DOHH2 (cell line): Measurements from ENCODE around the gene PHF21A.

ENCODE experiments used
- H3F3A ChIP-seq: fragments of 200-600 bp; sonication (generic), shearing (Covaris generic); 2 replicates; pipeline ENCODE4 v1.6.0; 2016; ENCODE audit warnings: antibody characterized with exemption, mild to moderate bottlenecking; ENCODE audit not compliant: control insufficient read depth, insufficient read depth
- H3K27ac ChIP-seq: fragments of 200-600 bp; sonication (generic); 2 replicates; pipeline ENCODE4 v1.5.1; 2014; ENCODE audit warnings: low read depth, mild to moderate bottlenecking, low read length, moderate library complexity
- H3K27me3 ChIP-seq: fragments of 200-600 bp; sonication (generic); 2 replicates; pipeline ENCODE4 v1.6.1; 2014; ENCODE audit warnings: mild to moderate bottlenecking, low read length, mixed read lengths; ENCODE audit not compliant: control insufficient read depth
- H3K36me3 ChIP-seq: fragments of 200-600 bp; sonication (generic); 2 replicates; pipeline ENCODE4 v1.6.1; 2014; ENCODE audit warnings: mild to moderate bottlenecking, low read length, moderate library complexity, mixed read lengths; ENCODE audit not compliant: control insufficient read depth
- H3K4me1 ChIP-seq: fragments of 200-600 bp; sonication (generic); 2 replicates; pipeline ENCODE4 v1.6.1; 2014; ENCODE audit warnings: mild to moderate bottlenecking, low read length, mixed read lengths; ENCODE audit not compliant: control insufficient read depth
- H3K4me2 ChIP-seq: fragments of 200-600 bp; sonication (generic); 2 replicates; pipeline ENCODE4 v1.6.0; 2014; ENCODE audit warnings: mild to moderate bottlenecking, low read length, moderate library complexity
- H3K4me3 ChIP-seq: fragments of 200-600 bp; sonication (generic); 2 replicates; pipeline ENCODE4 v1.5.1; 2014; ENCODE audit warnings: mild to moderate bottlenecking, low read length, mixed read lengths
- H3K79me2 ChIP-seq: fragments of 200-600 bp; sonication (generic); 2 replicates; pipeline ENCODE4 v1.6.1; 2014; ENCODE audit warnings: mild to moderate bottlenecking, low read length, mixed read lengths; ENCODE audit not compliant: control insufficient read depth
- H3K9me2 ChIP-seq: fragments of 200-600 bp; sonication (generic); replicated peaks from 2 replicates; pipeline ENCODE4 v1.6.1; 2014; ENCODE audit warnings: mild to moderate bottlenecking, low read length, mixed read lengths; ENCODE audit not compliant: control insufficient read depth
- H3K9me3 ChIP-seq: fragments of 200-600 bp; sonication (generic); 2 replicates; pipeline ENCODE4 v1.6.1; 2014; ENCODE audit warnings: antibody characterized with exemption, low read length, mixed read lengths; ENCODE audit not compliant: control insufficient read depth, insufficient read depth
- H4K20me1 ChIP-seq: fragments of 200-600 bp; sonication (generic); 2 replicates; pipeline ENCODE4 v1.6.0; 2014; ENCODE audit warnings: low read depth, mild to moderate bottlenecking, antibody characterized with exemption, low read length, moderate library complexity; ENCODE audit not compliant: control insufficient read depth, insufficient read depth
- EZH2phosphoT487 ChIP-seq: fragments of 200-600 bp; sonication (generic); IDR thresholded peaks from 2 replicates; pipeline ENCODE4 v1.6.1; 2017; ENCODE audit warnings: borderline replicate concordance, mild to moderate bottlenecking, antibody characterized with exemption, low read length, moderate library complexity, mixed read lengths
- TF ChIP-seq, protein P1 (sequence below): fragments of 200-600 bp; sonication (generic); IDR thresholded peaks from one replicate; pipeline ENCODE4 v1.5.1; 2014; ENCODE audit warnings: antibody characterized with exemption, mild to moderate bottlenecking, low read depth, low read length; ENCODE audit not compliant: poor library complexity, severe bottlenecking

The PHF21A gene

DNA sequence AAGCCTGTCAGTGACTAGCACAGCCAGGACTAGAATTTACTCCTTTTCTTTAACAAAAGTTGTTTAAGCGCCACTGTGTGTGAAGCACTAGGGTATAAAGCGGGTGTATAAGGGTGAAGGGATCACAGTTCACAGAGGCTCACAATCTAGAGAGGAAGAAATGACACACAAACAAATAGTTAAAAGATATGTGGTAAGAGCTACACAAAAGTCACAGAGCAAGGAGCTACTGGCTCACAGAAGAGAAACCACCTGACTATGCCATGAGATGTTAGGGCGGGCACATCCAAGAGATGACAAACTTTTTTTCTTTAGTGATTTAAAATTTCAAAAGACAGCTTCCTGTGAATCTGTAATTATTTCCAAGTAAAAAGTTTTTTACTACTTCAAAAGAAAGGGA, 55.6 kb downstream of the PHF21A start:
- Histone ChIP-seq H3K27ac (no peak overlapping the region), H3K36me3 (peaks cover 6% of the 10 kb centered on the region), H3K9me3 (no peaks in the 10 kb centered on the region), H3K79me2 (no peaks in the 10 kb centered on the region), H4K20me1 (no peaks in the 10 kb centered on the region), H3K4me2 (no peak overlapping the region), H3K27me3 (no peaks in the 10 kb centered on the region), H3F3A (no peaks in the 10 kb centered on the region), H3K4me3 (no peak overlapping the region), H3K9me2 (no peaks in the 10 kb centered on the region), H3K4me1 (no peaks in the 10 kb centered on the region)
- no peak for TF ChIP-seq EZH2phosphoT487
- TF ChIP-seq, protein P1, sequence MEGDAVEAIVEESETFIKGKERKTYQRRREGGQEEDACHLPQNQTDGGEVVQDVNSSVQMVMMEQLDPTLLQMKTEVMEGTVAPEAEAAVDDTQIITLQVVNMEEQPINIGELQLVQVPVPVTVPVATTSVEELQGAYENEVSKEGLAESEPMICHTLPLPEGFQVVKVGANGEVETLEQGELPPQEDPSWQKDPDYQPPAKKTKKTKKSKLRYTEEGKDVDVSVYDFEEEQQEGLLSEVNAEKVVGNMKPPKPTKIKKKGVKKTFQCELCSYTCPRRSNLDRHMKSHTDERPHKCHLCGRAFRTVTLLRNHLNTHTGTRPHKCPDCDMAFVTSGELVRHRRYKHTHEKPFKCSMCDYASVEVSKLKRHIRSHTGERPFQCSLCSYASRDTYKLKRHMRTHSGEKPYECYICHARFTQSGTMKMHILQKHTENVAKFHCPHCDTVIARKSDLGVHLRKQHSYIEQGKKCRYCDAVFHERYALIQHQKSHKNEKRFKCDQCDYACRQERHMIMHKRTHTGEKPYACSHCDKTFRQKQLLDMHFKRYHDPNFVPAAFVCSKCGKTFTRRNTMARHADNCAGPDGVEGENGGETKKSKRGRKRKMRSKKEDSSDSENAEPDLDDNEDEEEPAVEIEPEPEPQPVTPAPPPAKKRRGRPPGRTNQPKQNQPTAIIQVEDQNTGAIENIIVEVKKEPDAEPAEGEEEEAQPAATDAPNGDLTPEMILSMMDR: no peak

- Histone ChIP-seq H3K9me2 (no peaks in the 10 kb centered on the region), H3K27me3 (no peaks in the 10 kb centered on the region), H3K4me2 (no peak overlapping the region), H3F3A (no peaks in the 10 kb centered on the region), H3K4me3 (no peak overlapping the region), H4K20me1 (no peaks in the 10 kb centered on the region), H3K4me1 (no peaks in the 10 kb centered on the region), H3K9me3 (no peaks in the 10 kb centered on the region), H3K36me3 (peaks cover 6% of the 10 kb centered on the region), H3K79me2 (no peaks in the 10 kb centered on the region), H3K27ac (no peak overlapping the region)
- TF ChIP-seq, protein P1: no peak
- no peak for TF ChIP-seq EZH2phosphoT487
These were observed 57.0 kb downstream of the PHF21A start for GRCh38 chr11:46064221-46064620.

- no peaks in the 10 kb centered on the region for H4K20me1 ChIP-seq
- no peak overlapping the region for H3K4me3 ChIP-seq
- no peak overlapping the region for H3K27ac ChIP-seq
- no peaks in the 10 kb centered on the region for H3K9me2 ChIP-seq
- no peaks in the 10 kb centered on the region for H3K27me3 ChIP-seq
- no peaks in the 10 kb centered on the region for H3K79me2 ChIP-seq
- no peak overlapping the region for H3K4me2 ChIP-seq
- no peaks in the 10 kb centered on the region for H3K9me3 ChIP-seq
- no peaks in the 10 kb centered on the region for H3K4me1 ChIP-seq
- no peaks in the 10 kb centered on the region for H3F3A ChIP-seq
- peaks cover 7% of the 10 kb centered on the region for H3K36me3 ChIP-seq
- TF ChIP-seq EZH2phosphoT487: no peak
These were observed 58.1 kb downstream of the PHF21A start for GRCh38 chr11:46063138-46063537.

DNA sequence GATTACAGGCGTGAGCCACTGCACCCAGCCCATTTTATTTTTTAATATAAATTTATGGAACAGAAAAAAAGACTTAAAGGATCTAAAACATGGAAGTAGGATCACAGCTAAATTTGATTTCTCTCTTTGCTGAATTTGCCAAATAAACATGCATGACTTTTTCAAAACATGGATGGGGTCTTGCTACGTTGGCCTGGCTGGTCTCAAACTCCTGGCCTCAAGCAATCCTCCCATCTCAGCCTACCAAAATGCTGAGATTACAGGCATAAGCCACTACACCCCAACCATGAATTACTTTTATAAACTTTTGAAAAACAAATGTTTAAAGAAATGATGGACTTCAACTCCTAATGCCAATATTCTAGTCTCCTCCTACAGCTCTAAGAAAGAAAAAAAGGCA, 61.2 kb downstream of the PHF21A start:
- TF ChIP-seq EZH2phosphoT487: no peak
- TF ChIP-seq, protein P1: no peak
- Histone ChIP-seq H3K79me2 (no peaks in the 10 kb centered on the region), H3K4me2 (no peak overlapping the region), H3K4me1 (no peaks in the 10 kb centered on the region), H3F3A (peaks cover 2% of the 10 kb centered on the region), H3K9me3 (no peaks in the 10 kb centered on the region), H3K27ac (no peak overlapping the region), H3K36me3 (peaks cover 10% of the 10 kb centered on the region), H4K20me1 (peaks cover 4% of the 10 kb centered on the region; the same call in 1 of the 2 replicates), H3K27me3 (no peaks in the 10 kb centered on the region), H3K9me2 (no peaks in the 10 kb centered on the region), H3K4me3 (no peak overlapping the region)
